Urothelium cell line (cell line): ENCODE results near the gene DDR2.

Experiments used
- DNase-seq: peaks from one replicate; pipeline ENCODE4 v3.0.0; 2011; ENCODE audit warnings: low spot score, mixed read lengths
- FAIRE-seq: peaks from 2 replicates; lab custom pipeline; 2011; peaks lifted over from hg19 to GRCh38; lab: Jason Lieb, UNC

Gene DDR2

DNA sequence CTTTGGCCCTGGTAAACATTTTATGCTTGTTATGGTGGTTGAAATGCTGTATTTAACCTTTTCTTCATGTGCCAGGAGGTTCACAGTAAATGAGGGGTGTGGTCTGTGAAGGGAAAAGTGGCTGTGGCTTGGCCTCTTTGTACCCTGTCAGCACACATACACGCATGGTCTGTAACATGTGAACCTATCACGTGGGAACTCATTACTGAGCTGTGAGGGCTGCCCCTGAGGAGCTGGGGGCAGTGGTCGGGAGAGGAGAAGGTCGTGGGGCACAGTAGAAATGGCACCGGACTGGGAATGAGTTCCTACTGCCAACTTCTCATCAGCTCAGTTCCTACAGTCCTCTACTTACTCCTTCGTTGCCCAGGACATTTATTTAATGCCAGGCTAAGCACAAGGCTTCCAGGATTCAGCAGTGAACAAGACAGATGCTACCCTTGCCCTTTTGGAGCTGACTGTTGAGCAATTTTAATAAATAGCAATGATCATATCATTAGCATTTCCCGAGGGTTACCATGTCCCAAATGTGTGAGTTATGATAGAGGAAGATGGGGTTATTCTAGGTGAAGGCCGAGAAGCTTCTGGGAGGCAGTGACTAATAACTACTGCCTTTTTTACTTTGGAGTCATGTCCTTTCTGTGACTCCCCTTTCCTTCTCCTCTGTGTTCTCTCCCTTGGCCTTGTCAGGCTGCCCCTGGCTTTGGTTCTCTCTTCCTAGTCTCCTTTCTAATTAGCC, 38.8 kb downstream of the DDR2 start:
- DNase-seq = no peak
- FAIRE-seq = no peak

DNA sequence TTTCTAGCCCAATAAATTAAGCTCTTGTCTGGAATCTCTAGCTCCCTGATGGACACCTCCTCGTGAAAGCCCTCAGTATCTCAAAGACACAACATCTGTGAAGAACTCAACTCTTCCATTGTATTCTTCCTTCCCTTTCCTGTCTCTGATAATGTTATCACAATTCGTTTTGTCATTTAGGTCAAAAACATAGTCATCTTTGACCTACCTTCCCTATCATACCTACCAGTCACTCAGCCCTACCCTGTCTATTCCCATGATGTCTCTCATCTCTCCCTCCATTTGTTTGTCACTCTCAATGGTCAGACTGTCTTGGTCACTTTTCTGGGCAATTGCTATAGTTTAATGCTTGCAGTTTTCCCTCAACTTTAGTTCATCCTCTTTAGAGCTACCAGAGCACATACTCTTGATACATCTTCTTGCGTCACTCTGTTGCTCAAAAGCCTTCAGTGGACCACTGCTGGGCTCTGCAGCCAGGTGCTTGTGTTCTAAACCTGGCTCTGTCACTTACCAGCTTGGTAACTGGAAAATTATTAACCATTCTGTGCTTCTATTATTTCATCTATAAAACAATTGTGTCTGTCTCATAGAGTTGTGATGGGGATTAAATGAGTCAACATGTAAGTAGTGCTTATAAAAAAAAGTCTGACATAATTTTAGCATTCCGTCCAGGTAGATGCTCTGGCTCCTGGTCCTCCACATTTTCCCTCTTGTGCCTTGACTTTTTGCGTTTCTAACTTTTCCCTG, 39.6 kb downstream of the DDR2 start:
- no peak for DNase-seq
- no peak for FAIRE-seq

DNA sequence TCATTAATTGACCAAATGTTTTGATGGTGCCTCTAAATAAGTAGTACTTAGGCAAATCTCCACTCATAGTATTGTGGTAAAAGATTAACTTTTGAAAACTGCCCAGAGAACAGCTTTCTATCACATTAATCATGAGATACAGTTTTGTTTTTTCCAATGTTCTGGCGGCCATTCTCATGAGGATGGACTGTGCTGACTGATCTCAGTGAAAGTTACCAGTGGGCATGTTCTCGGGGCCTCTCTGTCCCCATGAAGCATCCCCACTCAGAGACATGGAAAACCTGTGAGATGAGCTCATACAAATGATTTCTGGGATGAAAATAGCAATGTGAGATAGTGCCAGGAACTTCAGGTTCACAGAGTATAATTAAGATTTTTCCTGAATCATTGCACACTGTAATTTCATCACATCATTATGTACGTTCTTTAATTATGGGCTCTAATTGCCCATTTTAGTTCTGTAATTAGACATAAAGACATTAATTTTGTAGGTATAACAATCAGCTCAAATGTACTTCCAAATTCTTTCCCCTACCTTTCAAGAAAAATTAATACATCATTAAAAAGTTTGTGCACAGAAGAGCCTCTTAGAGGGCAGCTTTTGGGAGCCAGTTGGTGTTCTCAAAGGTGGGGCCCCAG, 40.5 kb downstream of the DDR2 start:
- no peak for DNase-seq
- FAIRE-seq = no peak

DNA sequence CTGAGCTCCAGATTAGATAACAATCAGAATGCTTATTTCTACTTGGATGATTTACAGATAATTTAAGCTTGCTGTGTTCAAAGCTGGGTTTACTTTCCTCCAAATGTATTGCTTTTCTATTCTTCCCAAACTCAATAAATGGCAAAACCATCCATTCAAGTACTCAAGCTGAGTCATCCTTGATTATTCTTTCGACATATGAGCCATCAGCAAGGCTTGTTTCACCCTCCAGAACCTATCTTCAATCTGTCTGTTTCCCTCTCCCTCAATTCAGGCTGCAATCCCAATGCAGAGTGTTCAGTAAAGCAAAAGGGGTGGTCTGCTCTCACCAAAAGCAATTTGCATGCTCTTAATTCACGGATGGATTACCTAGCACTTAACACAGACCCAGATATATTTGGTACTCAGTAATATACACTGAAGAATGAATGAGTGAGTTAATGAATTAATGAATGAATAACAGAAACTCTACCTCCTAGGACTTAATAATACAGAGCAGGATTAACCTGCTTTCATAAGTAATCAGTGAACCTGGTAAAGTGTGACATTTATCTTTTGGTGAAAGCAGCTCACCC, 41.9 kb downstream of the DDR2 start:
- DNase-seq (no peak), FAIRE-seq (no peak)

DNA sequence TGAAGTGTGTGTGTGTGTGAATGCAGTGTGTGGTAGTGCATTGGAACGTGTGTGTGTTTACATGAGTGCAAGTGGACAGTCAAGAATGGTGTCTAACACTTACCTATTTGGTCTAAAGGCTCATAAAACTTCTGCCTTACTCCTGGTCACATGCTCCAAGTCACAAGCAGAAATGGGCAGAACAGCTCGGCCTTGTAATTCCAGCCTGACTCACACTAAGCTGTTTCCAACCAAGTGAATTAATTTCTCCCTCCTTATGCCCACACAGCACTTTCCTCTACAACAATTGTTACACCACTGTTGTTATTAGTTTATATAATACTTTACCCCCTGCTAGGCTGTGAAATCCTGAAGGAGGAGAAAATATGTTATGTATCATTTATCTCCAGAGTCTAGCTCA, 43.8 kb downstream of the DDR2 start:
- FAIRE-seq (no peak), DNase-seq (no peak)

DNA sequence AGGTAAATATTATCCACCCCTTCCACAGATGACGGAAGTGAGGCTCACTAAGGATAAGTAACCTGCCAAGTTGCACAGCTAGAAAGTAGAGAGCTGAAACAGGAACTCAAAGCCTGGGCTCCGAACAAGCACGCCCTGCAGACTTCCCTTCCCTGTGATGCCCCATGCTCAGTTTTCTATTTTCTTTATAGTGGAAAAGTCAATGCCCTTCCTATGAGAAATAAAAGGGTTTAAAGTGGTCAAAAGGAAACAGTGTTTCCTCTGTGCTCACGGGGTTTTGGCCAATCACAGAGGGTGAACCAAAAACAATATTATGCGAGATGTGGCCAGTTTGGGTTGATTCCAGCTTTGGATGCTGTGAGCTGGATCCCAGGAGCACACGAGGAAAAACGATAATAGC, 44.5 kb downstream of the DDR2 start:
- DNase-seq (no peak), FAIRE-seq (no peak)

DNA sequence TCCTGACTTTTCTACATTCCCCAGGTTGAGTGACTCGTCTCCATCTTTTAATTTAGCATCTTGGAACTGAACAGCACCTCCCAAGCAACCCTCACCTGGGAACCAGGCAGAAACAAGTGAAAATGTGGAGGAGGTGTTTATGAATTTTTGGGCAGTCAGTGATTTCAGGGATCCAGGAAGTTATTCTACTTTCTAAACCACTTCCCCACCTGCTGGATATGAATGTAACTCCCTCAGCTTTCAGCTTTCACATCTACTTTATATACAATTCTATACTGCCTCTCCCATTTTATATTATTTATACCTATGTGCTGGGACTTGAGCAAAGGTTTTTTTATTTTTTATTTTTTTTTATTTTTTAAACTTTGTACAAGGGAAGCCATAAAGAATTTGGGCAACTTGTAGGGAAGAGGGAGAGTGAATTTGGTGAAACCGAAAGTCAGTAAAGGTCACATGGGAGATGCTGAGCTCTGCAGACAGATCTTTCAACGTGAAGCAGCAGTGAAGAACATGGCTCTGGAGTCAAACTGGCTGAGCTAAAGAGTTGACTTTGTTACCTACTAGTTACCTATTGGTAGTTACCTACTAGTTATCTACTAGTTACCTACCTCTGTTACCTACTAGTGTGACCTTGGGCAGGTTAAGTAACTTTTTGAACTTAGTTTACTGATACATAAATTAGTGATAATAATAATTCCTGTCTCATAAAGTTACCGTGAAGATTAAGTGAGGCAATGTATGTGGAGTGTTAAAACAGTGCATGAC, 45.5 kb downstream of the DDR2 start:
- FAIRE-seq (no peak), DNase-seq (no peak)

DNA sequence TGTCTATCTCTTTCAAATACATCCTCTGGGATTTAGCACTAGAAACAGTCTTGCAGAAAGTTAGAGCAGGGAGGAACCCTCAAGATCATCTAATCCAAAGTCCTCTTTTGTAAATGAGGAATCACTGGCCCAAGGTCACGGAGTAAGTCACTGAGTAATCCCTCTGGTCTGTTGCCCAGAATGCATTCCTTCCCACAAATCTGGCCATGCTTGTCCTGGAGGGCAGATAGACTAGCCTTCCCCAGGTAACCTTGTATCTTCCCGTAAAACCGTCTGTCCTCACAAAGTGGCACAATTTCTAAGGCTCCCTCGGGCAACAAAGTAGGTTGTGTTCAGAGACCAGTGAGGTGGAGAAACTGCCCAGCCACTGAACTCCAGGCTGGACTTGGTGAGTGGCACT, 46.2 kb downstream of the DDR2 start:
- no peak for FAIRE-seq
- DNase-seq = peak; percentile 25

DNA sequence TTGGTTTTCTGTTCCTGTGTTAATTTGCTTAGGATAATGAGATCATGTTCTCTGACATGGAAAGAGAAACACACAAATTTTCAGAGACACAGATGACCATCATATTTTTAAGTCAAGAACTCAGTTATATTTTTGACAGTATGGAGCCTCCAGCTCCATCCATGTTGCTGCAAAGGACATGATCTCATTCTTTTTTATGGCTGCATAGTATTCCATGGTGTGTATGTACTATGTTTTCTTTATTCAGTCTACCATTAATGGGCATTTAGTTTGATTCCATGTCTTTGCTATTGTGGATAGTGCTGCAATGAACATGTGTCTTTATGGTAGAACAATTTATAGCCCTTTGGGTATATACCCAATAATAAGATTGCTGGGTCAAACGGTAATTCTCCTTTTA, 47.0 kb downstream of the DDR2 start:
- FAIRE-seq = no peak
- DNase-seq = no peak

DNA sequence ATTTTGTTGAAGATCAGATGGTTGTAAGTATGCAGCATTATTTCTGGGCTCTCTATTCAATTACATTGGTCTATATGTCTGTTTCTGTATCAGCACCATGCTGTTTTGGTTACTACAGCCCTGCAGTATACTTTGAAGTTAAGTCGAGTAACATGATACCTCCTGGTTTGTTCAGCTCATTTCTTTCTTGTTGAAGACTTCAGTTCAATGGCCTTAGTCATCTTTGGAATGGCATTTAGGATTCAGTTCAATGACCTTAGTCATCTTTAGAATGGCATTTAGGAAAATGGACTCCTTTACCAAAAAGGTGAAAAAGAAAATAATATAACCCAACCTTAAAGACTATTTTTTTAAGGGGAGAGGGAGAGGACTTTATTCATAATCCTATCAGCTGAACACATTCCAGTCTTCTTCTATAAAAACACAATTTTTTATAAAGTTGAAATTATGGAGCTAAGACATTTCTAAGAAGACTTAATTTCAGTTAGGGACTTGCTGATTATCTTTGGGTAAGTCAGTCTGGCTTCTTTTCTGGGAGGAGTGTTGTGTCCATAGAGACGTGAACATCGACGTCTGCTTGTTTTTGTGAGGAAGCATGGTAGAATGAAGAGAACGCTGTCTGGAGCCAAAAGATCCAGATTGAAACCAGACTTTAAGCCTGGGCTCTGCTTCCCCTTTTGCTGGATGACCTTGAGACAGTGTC, 48.3 kb downstream of the DDR2 start:
- FAIRE-seq (no peak), DNase-seq (no peak)

DNA sequence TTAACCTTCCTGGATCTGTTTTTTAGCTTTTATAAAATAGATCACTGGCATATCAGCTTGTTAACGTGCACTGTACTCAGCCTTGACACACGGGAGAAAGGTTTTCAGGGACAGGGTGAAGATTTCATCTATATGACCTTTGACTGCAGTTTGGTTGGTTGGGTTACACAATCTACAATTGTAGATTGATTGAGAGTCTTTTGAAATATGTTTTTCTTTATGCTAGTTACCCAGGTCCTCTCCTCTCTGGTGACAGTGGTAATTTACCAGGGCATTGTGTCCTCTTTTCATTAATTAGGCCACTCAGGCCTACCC, 48.8 kb downstream of the DDR2 start:
- no peak for DNase-seq
- no peak for FAIRE-seq

DNA sequence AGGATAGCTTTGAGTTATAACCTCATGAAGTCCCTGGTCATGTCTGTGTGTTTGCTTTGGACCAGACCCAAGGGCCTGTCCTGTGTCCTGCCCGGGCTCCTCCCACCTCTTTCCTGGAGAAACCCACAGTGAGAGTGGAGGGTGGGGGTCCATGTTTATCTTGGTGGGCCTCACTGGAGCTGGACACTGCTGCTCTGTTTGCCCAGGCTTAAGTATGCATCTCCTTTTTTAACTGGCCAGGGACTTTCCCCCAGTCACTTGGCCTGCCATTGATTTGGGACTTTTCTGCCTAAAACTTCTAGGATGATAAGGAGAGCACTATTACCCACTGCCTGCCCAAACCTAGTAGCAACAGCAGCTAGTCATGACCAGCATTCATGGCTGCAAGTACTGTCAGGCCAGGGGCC, 49.8 kb downstream of the DDR2 start:
- DNase-seq (no peak), FAIRE-seq (no peak)

DNA sequence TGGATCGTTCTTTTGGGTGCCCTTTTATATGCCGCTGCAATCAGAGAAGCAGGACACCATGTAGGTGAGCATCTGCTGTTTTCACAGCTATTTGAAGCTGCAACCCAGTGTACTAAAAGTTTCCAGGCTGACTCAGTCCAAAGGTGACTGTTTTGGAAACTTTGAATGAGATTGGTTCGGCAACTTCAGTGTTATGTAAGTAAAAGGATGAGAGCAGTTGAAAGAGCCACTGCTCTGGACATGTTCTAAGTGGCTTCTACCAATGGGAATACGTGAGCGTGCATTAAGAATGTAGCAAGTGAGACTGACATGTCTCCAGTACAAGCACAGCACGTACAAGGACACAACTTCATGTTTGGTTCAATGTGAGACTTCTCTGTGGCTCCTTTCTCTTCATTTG, 55.6 kb downstream of the DDR2 start:
- DNase-seq (no peak), FAIRE-seq (no peak)

DNA sequence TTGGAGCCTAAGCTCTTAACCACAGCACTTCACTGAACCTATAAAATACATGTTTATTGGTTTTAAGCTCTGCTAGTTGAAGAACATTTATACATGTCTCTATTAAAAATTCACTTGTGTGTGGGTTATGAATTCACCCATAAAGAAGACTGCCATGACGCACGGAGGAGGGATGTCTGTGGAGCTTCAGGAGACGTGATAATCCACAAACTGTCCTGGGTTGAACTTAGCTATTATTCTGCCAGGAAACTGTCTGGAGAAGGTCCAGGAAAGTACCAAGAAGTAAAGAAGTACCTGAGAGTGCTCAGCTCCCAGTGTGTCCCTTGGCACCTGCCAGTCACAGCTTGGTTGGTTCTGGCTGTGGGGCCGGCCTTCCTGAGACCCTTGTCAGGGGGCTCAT, 56.3 kb downstream of the DDR2 start:
- FAIRE-seq (no peak), DNase-seq (no peak)

DNA sequence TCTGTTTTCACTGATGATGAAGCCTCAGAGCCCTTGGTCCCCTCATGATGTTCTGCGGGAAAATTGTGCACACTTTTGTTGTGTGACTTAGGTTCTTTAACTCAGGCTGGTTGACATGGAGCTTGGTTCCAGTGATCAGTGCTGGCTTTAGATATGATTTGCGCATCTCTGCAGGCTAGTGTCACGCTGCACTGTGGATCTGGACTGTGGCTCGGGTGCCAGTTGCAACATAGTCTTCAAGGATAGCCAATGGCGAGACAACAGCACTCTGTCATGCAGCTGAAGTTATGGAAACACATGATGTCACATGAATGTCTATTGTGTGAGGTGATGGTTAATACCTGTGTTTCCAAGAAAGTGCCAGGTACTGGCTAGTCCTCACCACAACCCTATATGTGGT, 56.7 kb downstream of the DDR2 start:
- no peak for FAIRE-seq

DNA sequence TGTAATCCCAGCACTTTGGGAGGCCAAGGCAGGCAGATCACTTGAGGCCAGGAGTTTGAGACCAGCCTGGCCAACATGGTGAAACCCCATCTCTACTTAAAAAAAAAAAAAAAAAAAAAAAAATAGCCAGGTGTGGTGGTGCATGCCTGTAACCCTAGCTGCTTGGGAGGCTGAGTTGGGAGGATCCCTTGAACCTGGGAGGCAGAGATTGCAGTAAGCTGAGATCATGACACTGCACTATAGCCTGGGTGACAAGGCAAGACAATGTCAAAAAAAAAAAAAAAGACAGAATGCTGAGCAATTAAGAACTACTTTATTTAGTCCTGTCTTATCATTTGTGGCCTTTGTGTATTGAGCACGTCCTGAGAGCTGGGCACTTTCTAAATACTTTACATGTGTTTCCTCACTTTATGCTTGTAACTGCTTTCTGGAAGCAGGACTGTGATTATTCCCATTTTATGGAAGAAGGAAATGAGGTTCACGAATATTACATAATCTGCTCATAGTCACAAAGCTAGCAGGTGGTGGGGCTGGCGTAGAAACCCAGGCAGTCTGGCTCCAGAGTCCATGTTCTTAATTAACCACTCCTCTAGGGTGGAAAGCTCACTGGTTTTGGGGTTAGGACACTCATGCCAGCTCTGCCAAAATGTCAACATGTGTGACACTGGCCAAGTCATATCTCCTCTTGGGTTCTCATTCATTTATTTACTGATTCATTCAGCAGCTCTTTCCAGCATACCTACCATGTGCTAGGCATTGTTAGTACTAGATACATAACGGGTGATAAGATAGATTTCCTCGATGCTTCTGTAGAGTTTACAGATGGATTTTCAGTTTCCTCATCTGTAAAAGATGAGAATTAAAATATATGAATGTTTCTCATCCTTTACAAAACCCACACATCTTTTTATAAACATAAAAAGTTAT, 57.7 kb downstream of the DDR2 start:
- FAIRE-seq (no peak), DNase-seq (no peak)

More for the DNA sequence above, 56.7 kb downstream of the DDR2 start:
- no peak for DNase-seq

DNA sequence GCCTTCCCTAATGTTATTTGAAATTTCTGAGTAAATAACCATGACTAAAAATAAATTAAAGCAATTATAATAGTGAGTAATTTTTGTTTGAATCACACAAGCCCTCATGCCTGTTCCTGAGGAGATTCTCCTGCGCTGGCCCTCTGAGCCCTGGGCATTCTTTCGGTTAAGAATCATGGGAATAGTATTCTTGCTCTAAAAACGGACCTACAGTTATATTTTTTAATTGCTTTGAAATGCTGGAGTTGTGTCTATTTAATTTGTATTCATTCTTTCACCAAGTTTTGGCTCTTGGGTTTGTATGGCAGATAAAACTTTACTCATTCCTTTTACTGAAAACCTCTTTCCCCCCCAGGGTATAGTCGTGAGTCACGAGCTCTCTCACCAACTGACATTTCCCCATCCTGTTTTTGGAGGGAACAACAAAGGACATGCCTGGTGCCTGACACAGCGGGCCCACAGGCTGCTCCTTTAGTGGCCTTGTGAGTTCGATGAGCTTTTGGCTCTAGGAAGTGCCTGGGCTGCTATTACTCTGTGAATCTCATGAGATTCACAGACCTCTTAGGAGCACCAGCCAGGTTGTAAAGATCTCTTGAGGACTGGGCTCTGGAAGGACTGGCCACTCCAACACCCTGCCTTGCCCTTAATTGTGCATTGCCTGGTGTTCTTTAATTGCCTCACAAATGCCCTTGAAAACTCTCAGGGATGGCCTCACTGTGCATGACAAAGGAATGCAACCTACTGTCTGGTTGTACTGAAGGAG, 58.6 kb downstream of the DDR2 start:
- FAIRE-seq (no peak), DNase-seq (peak; percentile 71)

DNA sequence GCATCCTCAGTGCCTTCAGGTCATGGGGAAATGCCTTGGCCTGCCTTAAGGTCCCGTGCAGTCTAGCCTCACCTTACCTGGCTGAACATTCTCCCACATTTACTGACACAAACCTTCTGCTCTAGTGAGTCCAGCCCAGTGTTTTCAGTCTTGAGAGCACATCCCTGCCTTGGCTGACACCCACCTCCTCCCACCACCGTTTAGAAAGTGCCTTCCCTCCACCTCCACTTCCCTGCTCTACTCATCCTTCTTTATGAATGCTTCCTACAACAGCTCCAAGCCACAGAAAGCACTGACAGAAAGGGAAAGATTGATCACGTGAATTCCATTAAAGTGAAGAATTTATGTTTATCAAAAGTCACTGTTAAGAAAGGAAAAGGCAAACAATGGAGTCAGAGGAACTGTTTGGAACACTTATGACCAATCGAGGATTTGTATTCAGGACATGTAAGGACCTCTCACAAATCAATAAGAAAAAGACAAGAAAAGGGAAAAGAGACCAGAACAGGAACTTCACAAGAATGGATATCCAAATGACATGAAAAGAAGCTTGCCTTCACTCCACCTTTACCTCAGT, 59.8 kb downstream of the DDR2 start:
- FAIRE-seq = no peak
- DNase-seq = no peak
